Tibial nerve (tissue), 4 donors: ENCODE results near the gene FRAS1.

Source experiments
- EP300 ChIP-seq, 2 donors: sonication (generic); formaldehyde crosslinking; IDR thresholded peaks; one replicate each; pipeline ENCODE4 v1.6.1; 2017; ENCODE audit warnings: antibody characterized with exemption in 2 of 2, mild to moderate bottlenecking in 1 of 2
- TF ChIP-seq, protein P1 (sequence below), 5 experiments: fragments of 200-600 bp in 3 of 5; fragments of 450-650 bp in 2 of 5; sonication (generic) in 3 of 5; IDR thresholded peaks; one replicate each; pipeline ENCODE4 v1.5.1; 2016 to 2019; ENCODE audit warnings: antibody characterized with exemption in 5 of 5, mild to moderate bottlenecking in 3 of 5, moderate library complexity in 2 of 5

DNA sequence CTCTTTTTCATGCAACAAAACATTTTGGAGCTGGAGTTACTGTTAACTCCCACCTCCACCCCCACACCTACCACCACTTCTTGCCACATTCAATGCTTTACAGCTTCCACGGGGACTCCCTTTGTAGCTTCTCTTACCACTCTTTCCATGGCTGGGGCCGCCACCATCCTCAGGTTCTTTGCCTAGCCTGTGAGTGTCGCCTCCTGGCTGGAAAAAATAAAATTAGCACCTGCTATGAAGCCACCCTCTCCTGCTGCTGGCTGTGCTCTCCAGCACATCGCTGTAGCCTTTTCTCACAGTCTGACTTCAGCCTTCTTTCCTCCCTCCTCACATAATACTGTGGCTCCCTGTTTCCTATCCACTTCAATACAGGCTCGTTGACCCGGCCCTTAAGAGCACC is 114.4 kb downstream of the FRAS1 start:
- TF ChIP-seq EP300 (IDR thresholded peaks at IDR 0.05): no peak
- TF ChIP-seq, protein P1, sequence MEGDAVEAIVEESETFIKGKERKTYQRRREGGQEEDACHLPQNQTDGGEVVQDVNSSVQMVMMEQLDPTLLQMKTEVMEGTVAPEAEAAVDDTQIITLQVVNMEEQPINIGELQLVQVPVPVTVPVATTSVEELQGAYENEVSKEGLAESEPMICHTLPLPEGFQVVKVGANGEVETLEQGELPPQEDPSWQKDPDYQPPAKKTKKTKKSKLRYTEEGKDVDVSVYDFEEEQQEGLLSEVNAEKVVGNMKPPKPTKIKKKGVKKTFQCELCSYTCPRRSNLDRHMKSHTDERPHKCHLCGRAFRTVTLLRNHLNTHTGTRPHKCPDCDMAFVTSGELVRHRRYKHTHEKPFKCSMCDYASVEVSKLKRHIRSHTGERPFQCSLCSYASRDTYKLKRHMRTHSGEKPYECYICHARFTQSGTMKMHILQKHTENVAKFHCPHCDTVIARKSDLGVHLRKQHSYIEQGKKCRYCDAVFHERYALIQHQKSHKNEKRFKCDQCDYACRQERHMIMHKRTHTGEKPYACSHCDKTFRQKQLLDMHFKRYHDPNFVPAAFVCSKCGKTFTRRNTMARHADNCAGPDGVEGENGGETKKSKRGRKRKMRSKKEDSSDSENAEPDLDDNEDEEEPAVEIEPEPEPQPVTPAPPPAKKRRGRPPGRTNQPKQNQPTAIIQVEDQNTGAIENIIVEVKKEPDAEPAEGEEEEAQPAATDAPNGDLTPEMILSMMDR (IDR thresholded peaks at IDR 0.05): no peak
